Astrocyte of the cerebellum (primary cell): Measurements from ENCODE around the gene FLT4.

Experiments used
- DNase-seq: peaks from one replicate; pipeline ENCODE4 v3.0.0-alpha.2; 2011; ENCODE audit warnings: low read depth
- H3K4me3 ChIP-seq: 2 replicates; pipeline ENCODE4 v1.5.1; 2011; ENCODE audit warnings: mild to moderate bottlenecking, low read depth, low read length, moderate library complexity
- in situ Hi-C: cut with HindIII; loops from 2 replicates; pipeline ENCODE4 v1.10.0; 2017; ENCODE audit warnings: low sequenced_read_pairs
- TF ChIP-seq, protein P1 (sequence below): IDR thresholded peaks from 2 replicates; pipeline ENCODE4 v1.5.1; 2012; ENCODE audit warnings: low read length, low read depth, moderate library complexity, mild to moderate bottlenecking; ENCODE audit errors: missing control alignments

FLT4 gene

DNA sequence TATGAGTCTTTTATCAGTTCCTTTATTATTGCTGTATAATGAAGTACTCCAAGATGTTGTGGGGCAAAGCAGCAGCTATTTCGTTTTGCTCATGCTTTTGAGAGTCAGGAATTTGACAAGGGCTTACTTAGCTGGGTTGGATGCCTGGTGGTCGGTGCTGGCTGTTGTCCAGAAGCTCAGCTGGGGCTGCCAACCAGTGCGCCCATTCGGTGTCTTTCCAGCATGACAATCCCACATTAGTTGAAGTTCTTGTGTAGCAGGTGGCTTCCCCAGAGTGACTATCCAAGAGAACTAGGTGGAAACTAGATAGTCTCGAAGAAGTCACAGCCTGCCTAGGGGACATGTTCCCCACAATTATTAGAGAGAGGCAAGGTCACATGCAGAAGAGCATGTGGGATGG is 3.4 kb upstream of the FLT4 start:
- TF ChIP-seq, protein P1, sequence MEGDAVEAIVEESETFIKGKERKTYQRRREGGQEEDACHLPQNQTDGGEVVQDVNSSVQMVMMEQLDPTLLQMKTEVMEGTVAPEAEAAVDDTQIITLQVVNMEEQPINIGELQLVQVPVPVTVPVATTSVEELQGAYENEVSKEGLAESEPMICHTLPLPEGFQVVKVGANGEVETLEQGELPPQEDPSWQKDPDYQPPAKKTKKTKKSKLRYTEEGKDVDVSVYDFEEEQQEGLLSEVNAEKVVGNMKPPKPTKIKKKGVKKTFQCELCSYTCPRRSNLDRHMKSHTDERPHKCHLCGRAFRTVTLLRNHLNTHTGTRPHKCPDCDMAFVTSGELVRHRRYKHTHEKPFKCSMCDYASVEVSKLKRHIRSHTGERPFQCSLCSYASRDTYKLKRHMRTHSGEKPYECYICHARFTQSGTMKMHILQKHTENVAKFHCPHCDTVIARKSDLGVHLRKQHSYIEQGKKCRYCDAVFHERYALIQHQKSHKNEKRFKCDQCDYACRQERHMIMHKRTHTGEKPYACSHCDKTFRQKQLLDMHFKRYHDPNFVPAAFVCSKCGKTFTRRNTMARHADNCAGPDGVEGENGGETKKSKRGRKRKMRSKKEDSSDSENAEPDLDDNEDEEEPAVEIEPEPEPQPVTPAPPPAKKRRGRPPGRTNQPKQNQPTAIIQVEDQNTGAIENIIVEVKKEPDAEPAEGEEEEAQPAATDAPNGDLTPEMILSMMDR: no peak
- no peak for DNase-seq
- H3K4me3 ChIP-seq: no peak overlapping the region
- in situ Hi-C loops: no loop called here

GRCh38 chr5:180652346-180652745 is 2.9 kb upstream of the FLT4 start:
- H3K4me3 ChIP-seq: no peak overlapping the region
- TF ChIP-seq, protein P1: no peak
- in situ Hi-C loops: no loop called here
- no peak for DNase-seq

DNA sequence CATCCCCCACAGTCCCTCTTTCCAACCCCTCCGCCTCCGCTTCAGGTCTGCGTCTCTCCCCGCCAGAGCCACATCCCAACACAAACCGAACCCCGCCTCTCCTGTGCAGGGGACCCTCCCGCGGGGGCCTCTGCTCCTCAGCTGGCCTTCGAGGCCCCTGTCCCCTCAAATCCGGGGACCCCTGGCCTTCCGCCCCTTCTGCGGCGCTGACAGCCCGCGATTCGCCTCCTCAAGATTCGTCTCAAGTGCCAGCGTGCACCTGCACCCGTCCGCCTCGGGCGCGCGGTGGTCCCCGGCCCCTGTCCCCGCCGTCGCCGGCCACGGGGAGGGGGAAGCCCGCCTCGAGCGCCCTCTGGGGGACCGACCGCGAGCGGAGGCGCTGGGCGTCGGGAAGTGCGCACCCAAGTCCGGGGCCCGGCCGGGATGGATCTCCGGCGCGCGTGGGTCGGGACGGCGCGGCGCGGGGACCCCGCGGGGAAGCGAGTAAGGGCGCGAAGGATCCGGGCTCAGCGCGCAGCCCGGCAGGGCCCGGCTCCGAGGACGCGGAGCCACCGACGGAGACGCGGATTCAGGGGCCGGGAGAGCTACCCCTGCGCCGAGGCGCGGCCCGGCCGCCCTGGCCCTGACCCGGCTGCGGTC is 623 bp downstream of the FLT4 start:
- DNase-seq: no peak
- H3K4me3 ChIP-seq: no peak overlapping the region
- TF ChIP-seq, protein P1: no peak
- in situ Hi-C loops: no loop called here

- TF ChIP-seq, protein P1: no peak
- no peak overlapping the region for H3K4me3 ChIP-seq
- in situ Hi-C loops: no loop called here
- DNase-seq: no peak
Measured at GRCh38 chr5:180647941-180648500, 1.4 kb downstream of the FLT4 start.

DNA sequence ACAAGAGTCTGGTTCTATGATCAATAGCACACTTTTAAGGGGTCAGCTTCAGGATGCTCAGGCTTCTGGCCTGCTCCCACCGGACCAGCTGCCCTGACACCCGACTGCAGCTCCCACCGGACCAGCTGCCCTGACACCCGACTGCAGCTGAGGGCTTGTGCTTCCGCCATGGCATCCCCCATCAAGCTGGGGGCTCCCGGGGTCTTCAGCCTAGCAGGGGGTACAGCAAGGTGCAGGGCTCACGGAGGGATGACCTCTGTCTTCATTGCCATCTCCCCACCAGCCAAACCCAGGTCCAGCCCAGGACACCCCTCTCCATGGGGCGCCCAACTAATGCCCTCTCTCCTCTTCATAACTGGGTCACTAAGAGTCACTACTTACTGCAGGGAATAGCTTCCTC is 1.9 kb downstream of the FLT4 start:
- in situ Hi-C loops: no loop called here
- TF ChIP-seq, protein P1: no peak

GRCh38 chr5:180646963-180647305 is 2.5 kb downstream of the FLT4 start:
- no peak overlapping the region for H3K4me3 ChIP-seq
- DNase-seq: no peak
- TF ChIP-seq, protein P1: no peak
- in situ Hi-C loops: no loop called here

More for the DNA sequence above, 1.9 kb downstream of the FLT4 start:
- H3K4me3 ChIP-seq: no peak overlapping the region
- DNase-seq: no peak
